HG03342 (cell line): Measurements from ENCODE around the gene TMEM45B.
"Not testable (repeated sequence)": the region's sequence is repeated elsewhere in the genome, so short reads cannot be mapped to it uniquely, and the experiment has no call there.

Experiments used
- ATAC-seq: cut with Tn5 transposase; IDR thresholded peaks from one replicate; pipeline ENCODE4 v1.9.1; 2021; ENCODE audit warnings: mild to moderate bottlenecking, moderate library complexity; ENCODE audit not compliant: unreplicated experiment

TMEM45B gene

GRCh38 chr11:129815596-129816461 is at the start of gene TMEM45B:
TSS of gene TMEM45B (plus strand) at chr11:129815848. CDS start at chr11:129852483, 36,635 bp downstream.
- no peak for ATAC-seq

GRCh38 chr11:129766898-129767604 is 48.6 kb upstream of the TMEM45B start:
- ATAC-seq, result no peak

- ATAC-seq, result no peak
Observed at GRCh38 chr11:129767827-129768226, 47.8 kb upstream of the TMEM45B start.

GRCh38 chr11:129768356-129768755 is 47.3 kb upstream of the TMEM45B start:
- ATAC-seq, result no peak

- no peak for ATAC-seq
Observed at GRCh38 chr11:129769059-129769458, 46.6 kb upstream of the TMEM45B start.

- no peak for ATAC-seq
Observed at GRCh38 chr11:129770993-129771392, 44.7 kb upstream of the TMEM45B start.

GRCh38 chr11:129771456-129771855 is 44.2 kb upstream of the TMEM45B start:
- peak; percentile 57 for ATAC-seq

GRCh38 chr11:129778877-129779276 is 36.8 kb upstream of the TMEM45B start:
- no peak for ATAC-seq

- no peak for ATAC-seq
Observed at GRCh38 chr11:129779342-129779741, 36.3 kb upstream of the TMEM45B start.

- no peak for ATAC-seq
Observed at GRCh38 chr11:129785383-129786111, 30.1 kb upstream of the TMEM45B start.

GRCh38 chr11:129786112-129786416 is 29.6 kb upstream of the TMEM45B start:
- ATAC-seq, result not testable (repeated sequence)

- no peak for ATAC-seq
Observed at GRCh38 chr11:129787532-129788155, 28.0 kb upstream of the TMEM45B start.

- no peak for ATAC-seq
Observed at GRCh38 chr11:129788278-129788677, 27.4 kb upstream of the TMEM45B start.

- ATAC-seq, result no peak
Observed at GRCh38 chr11:129790106-129790505, 25.5 kb upstream of the TMEM45B start.

GRCh38 chr11:129791515-129791914 is 24.1 kb upstream of the TMEM45B start:
- ATAC-seq, result no peak

GRCh38 chr11:129792663-129793062 is 23.0 kb upstream of the TMEM45B start:
- no peak for ATAC-seq

- ATAC-seq, result no peak
Observed at GRCh38 chr11:129795089-129795488, 20.6 kb upstream of the TMEM45B start.

GRCh38 chr11:129798212-129798611 is 17.4 kb upstream of the TMEM45B start:
- ATAC-seq, result no peak

- not testable (repeated sequence) for ATAC-seq
Observed at GRCh38 chr11:129800162-129800561, 15.5 kb upstream of the TMEM45B start.

- ATAC-seq, result no peak
Observed at GRCh38 chr11:129800655-129801054, 15.0 kb upstream of the TMEM45B start.

- ATAC-seq, result no peak
Observed at GRCh38 chr11:129803533-129803932, 12.1 kb upstream of the TMEM45B start.
